ENCODE measurements around the gene MTHFD2L.

MTHFD2L gene

GRCh38 chr4:74344031-74344430 is 186.1 kb downstream of the MTHFD2L start:
- no peak for DNase-seq

Data from stimulated activated naive CD4-positive, alpha-beta T cell treated with Interleukin-2 at 50 U/mL for 16 hours (primary cell).